DOHH2 (cell line): Measurements from ENCODE around the gene INSYN2A.

ENCODE experiments used
- H3F3A ChIP-seq: fragments of 200-600 bp; sonication (generic), shearing (Covaris generic); 2 replicates; pipeline ENCODE4 v1.6.0; 2016; ENCODE audit warnings: antibody characterized with exemption, mild to moderate bottlenecking; ENCODE audit not compliant: control insufficient read depth, insufficient read depth
- H3K27ac ChIP-seq: fragments of 200-600 bp; sonication (generic); 2 replicates; pipeline ENCODE4 v1.5.1; 2014; ENCODE audit warnings: low read depth, mild to moderate bottlenecking, low read length, moderate library complexity
- H3K27me3 ChIP-seq: fragments of 200-600 bp; sonication (generic); 2 replicates; pipeline ENCODE4 v1.6.1; 2014; ENCODE audit warnings: mild to moderate bottlenecking, low read length, mixed read lengths; ENCODE audit not compliant: control insufficient read depth
- H3K36me3 ChIP-seq: fragments of 200-600 bp; sonication (generic); 2 replicates; pipeline ENCODE4 v1.6.1; 2014; ENCODE audit warnings: mild to moderate bottlenecking, low read length, moderate library complexity, mixed read lengths; ENCODE audit not compliant: control insufficient read depth
- H3K4me1 ChIP-seq: fragments of 200-600 bp; sonication (generic); 2 replicates; pipeline ENCODE4 v1.6.1; 2014; ENCODE audit warnings: mild to moderate bottlenecking, low read length, mixed read lengths; ENCODE audit not compliant: control insufficient read depth
- H3K4me2 ChIP-seq: fragments of 200-600 bp; sonication (generic); 2 replicates; pipeline ENCODE4 v1.6.0; 2014; ENCODE audit warnings: mild to moderate bottlenecking, low read length, moderate library complexity
- H3K4me3 ChIP-seq: fragments of 200-600 bp; sonication (generic); 2 replicates; pipeline ENCODE4 v1.5.1; 2014; ENCODE audit warnings: mild to moderate bottlenecking, low read length, mixed read lengths
- H3K79me2 ChIP-seq: fragments of 200-600 bp; sonication (generic); 2 replicates; pipeline ENCODE4 v1.6.1; 2014; ENCODE audit warnings: mild to moderate bottlenecking, low read length, mixed read lengths; ENCODE audit not compliant: control insufficient read depth
- H3K9me2 ChIP-seq: fragments of 200-600 bp; sonication (generic); replicated peaks from 2 replicates; pipeline ENCODE4 v1.6.1; 2014; ENCODE audit warnings: mild to moderate bottlenecking, low read length, mixed read lengths; ENCODE audit not compliant: control insufficient read depth
- H3K9me3 ChIP-seq: fragments of 200-600 bp; sonication (generic); 2 replicates; pipeline ENCODE4 v1.6.1; 2014; ENCODE audit warnings: antibody characterized with exemption, low read length, mixed read lengths; ENCODE audit not compliant: control insufficient read depth, insufficient read depth
- H4K20me1 ChIP-seq: fragments of 200-600 bp; sonication (generic); 2 replicates; pipeline ENCODE4 v1.6.0; 2014; ENCODE audit warnings: low read depth, mild to moderate bottlenecking, antibody characterized with exemption, low read length, moderate library complexity; ENCODE audit not compliant: control insufficient read depth, insufficient read depth
- EZH2phosphoT487 ChIP-seq: fragments of 200-600 bp; sonication (generic); IDR thresholded peaks from 2 replicates; pipeline ENCODE4 v1.6.1; 2017; ENCODE audit warnings: borderline replicate concordance, mild to moderate bottlenecking, antibody characterized with exemption, low read length, moderate library complexity, mixed read lengths
- TF ChIP-seq, protein P1 (sequence below): fragments of 200-600 bp; sonication (generic); IDR thresholded peaks from one replicate; pipeline ENCODE4 v1.5.1; 2014; ENCODE audit warnings: antibody characterized with exemption, mild to moderate bottlenecking, low read depth, low read length; ENCODE audit not compliant: poor library complexity, severe bottlenecking

Gene INSYN2A

DNA sequence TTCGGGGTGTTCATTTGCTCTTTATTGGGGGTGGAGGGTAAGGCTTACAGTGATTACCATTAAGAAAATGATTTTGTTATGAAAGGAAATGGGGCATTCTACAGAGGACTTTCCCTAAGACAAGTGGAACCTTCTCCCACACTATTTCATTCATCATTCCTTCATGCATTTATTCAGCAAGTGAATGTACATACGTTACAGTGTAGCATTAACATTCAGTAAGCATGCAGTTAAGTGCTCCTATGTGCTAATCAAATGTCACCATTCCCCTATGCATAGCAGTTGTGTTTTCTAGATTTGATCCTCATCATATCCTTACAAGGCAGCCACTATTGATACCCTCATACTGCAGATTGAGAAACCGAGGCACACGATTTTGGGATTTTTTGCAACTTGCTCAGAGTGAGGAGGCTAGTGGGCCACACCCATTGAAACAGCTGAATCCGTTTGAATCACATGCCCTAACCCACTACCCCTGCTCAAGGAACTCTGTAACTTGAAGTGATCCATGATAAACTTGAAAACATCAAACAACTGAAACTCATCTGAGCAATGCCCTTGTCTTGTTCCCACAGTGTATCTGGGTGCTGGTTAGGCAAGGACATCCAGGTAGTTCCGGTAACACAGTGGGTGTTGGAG is 16.7 kb downstream of the INSYN2A start:
- Histone ChIP-seq H3K4me1 (no peaks in the 10 kb centered on the region), H3K27ac (no peak overlapping the region), H3K9me2 (no peaks in the 10 kb centered on the region), H3K4me2 (no peak overlapping the region), H3K4me3 (no peak overlapping the region), H3K27me3 (no peaks in the 10 kb centered on the region), H3K9me3 (peaks cover 7% of the 10 kb centered on the region; the same call in 1 of the 2 replicates), H3K79me2 (no peaks in the 10 kb centered on the region), H3F3A (no peaks in the 10 kb centered on the region), H3K36me3 (no peaks in the 10 kb centered on the region), H4K20me1 (no peaks in the 10 kb centered on the region)
- no peak for TF ChIP-seq EZH2phosphoT487
- TF ChIP-seq, protein P1, sequence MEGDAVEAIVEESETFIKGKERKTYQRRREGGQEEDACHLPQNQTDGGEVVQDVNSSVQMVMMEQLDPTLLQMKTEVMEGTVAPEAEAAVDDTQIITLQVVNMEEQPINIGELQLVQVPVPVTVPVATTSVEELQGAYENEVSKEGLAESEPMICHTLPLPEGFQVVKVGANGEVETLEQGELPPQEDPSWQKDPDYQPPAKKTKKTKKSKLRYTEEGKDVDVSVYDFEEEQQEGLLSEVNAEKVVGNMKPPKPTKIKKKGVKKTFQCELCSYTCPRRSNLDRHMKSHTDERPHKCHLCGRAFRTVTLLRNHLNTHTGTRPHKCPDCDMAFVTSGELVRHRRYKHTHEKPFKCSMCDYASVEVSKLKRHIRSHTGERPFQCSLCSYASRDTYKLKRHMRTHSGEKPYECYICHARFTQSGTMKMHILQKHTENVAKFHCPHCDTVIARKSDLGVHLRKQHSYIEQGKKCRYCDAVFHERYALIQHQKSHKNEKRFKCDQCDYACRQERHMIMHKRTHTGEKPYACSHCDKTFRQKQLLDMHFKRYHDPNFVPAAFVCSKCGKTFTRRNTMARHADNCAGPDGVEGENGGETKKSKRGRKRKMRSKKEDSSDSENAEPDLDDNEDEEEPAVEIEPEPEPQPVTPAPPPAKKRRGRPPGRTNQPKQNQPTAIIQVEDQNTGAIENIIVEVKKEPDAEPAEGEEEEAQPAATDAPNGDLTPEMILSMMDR: no peak

DNA sequence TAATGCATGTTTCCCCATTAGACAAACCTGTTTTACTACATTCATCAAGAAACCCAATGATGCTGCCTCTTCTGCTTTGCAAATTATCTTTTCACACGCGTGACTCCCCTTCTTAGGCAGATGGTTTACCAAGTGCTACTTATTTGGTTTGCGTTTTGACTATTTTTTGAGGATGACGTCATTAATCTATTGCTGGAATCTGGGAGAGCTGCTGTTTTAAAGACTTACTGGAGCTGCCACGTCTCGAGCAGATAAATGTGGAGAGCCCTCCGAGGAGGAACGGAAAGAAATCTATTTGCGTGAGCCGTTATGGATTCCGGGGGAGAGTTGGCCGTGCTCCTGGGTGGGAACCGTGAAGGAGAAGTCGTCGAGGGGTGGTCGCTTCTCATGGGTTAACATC is 19.7 kb downstream of the INSYN2A start:
- H3F3A ChIP-seq: no peaks in the 10 kb centered on the region
- H3K4me2 ChIP-seq: no peak overlapping the region
- TF ChIP-seq EZH2phosphoT487: no peak
- TF ChIP-seq, protein P1: no peak
- H4K20me1 ChIP-seq: no peaks in the 10 kb centered on the region
- H3K4me1 ChIP-seq: no peaks in the 10 kb centered on the region
- no peaks in the 10 kb centered on the region for H3K36me3 ChIP-seq
- H3K4me3 ChIP-seq: no peak overlapping the region
- H3K79me2 ChIP-seq: no peaks in the 10 kb centered on the region
- peaks cover 10% of the 10 kb centered on the region; the same call in 1 of the 2 replicates for H3K9me3 ChIP-seq
- no peaks in the 10 kb centered on the region for H3K9me2 ChIP-seq
- no peak overlapping the region for H3K27ac ChIP-seq
- no peaks in the 10 kb centered on the region for H3K27me3 ChIP-seq

DNA sequence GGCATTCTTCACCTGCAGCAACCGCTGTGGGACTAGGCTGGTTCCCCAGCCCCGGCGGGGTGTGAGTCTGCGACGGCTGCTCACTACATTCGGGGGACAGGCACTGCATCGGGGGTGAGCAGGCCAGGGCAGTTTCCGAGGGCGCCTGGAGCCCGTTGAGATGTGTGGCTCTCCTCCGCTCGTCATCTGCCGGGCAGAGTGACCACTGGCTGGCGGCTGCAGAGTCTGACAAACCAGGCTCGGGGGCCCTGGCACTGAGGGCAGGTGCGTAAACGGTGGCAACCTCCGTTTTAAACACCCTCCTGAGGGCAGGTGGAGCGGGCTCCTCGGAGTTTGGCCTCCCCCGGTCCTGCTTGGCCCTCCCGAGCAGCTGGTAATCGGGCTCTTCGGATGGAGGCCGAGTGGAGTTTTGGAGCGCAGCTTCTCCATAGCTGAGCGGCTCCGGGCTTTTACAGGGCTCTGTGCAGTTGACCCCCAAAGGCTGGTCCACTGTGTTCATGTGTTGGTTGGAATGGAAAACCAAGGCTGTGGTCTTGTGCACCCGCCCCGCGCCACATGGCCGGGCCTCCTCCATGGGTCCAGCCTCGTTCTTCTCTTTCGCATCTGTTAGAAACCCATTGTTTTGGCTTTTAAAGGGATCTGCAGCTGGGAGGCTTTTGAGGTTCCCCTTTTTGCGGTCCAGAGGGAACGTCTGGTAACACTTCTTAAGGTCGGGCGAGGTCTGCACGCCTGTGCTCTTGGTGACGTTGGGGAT is 20.9 kb downstream of the INSYN2A start:
- Histone ChIP-seq H3K4me1 (no peaks in the 10 kb centered on the region), H3K36me3 (no peaks in the 10 kb centered on the region), H3K4me2 (no peak overlapping the region), H3K9me2 (no peaks in the 10 kb centered on the region), H3K79me2 (no peaks in the 10 kb centered on the region), H3K9me3 (peaks cover 10% of the 10 kb centered on the region; the same call in 1 of the 2 replicates), H3K27me3 (no peaks in the 10 kb centered on the region), H4K20me1 (no peaks in the 10 kb centered on the region), H3K27ac (no peak overlapping the region), H3K4me3 (no peak overlapping the region), H3F3A (no peaks in the 10 kb centered on the region)
- TF ChIP-seq, protein P1: no peak
